ENCODE data around the gene MSH5. TPM values are rescaled to one million over a fixed set of nuclear protein-coding genes. Genes with fewer than 3 reads are reported as not detected.

MSH5 gene
- total RNA-seq, 2 experiments from 2014 or later: 104 to 218 TPM

- CTCF ChIA-PET (ENCODE audit: unreplicated experiment): no interaction called here
Measured at GRCh38 chr6:31744422-31744821, 4.6 kb downstream of the MSH5 start.

GRCh38 chr6:31749301-31750036, 9.7 kb downstream of the MSH5 start:
- CTCF ChIA-PET (ENCODE audit: unreplicated experiment): no interaction called here
- BruUV-seq (replicated peaks): TSS peak; percentile 34
- intact Hi-C loops (cut with micrococcal nuclease; ENCODE audit: unreplicated experiment): no loop called here

More at GRCh38 chr6:31744422-31744821, 4.6 kb downstream of the MSH5 start:
- Histone ChIP-seq H3K9me2 (ENCODE audit: insufficient read depth, low read length) (no peaks in the 10 kb centered on the region), H3K4me1 (ENCODE audit: insufficient read depth, low read length, poor library complexity, severe bottlenecking) (peaks cover 19% of the 10 kb centered on the region), H2AFZ (ENCODE audit: low read length) (no peak overlapping the region), H4K20me1 (ENCODE audit: insufficient read depth, low read length) (no peaks in the 10 kb centered on the region), H3K4me2 (ENCODE audit: low read length) (no peak overlapping the region), H3K79me2 (ENCODE audit: insufficient read depth, low read depth, low read length) (peaks cover 13% of the 10 kb centered on the region; the same call in 1 of the 2 replicates), H3K4me3 (ENCODE audit: low read depth, low read length, poor library complexity, severe bottlenecking) (no peak overlapping the region), H3K36me3 (ENCODE audit: insufficient read depth, low read length) (peaks cover 67% of the 10 kb centered on the region), H3K9me3 (ENCODE audit: low read length) (no peaks in the 10 kb centered on the region), H3K27ac (ENCODE audit: low read depth, low read length, poor library complexity, severe bottlenecking) (no peak overlapping the region)
- TF ChIP-seq EZH2phosphoT487 (IDR thresholded peaks at IDR 0.05; ENCODE audit: borderline replicate concordance, low read depth, low read length) (no peak), CTCF (conservative IDR thresholded peaks at IDR 0.05; ENCODE audit: low read length) (no peak)
- intact Hi-C loops (cut with micrococcal nuclease; ENCODE audit: unreplicated experiment): loop anchor here (5.0 kb wide), 1 partner anchor 43 kb away; no protein-coding TSS in a partner anchor
- no TSS peak for BruUV-seq (replicated peaks)
- DNase-seq (ENCODE audit: low spot score): no peak
- POLR2A ChIA-PET: no interaction called here

More at GRCh38 chr6:31749301-31750036, 9.7 kb downstream of the MSH5 start:
- H3K9me2 ChIP-seq (ENCODE audit: insufficient read depth, low read length): no peaks in the 10 kb centered on the region
- DNase-seq (ENCODE audit: low spot score): no peak
- H3K36me3 ChIP-seq (ENCODE audit: insufficient read depth, low read length): peaks cover 40% of the 10 kb centered on the region
- no peaks in the 10 kb centered on the region for H3K9me3 ChIP-seq (ENCODE audit: low read length)
- H3K4me3 ChIP-seq (ENCODE audit: low read depth, low read length, poor library complexity, severe bottlenecking): no peak overlapping the region
- H3K4me1 ChIP-seq (ENCODE audit: insufficient read depth, low read length, poor library complexity, severe bottlenecking): no peaks in the 10 kb centered on the region
- POLR2A ChIA-PET: interaction anchor here (0.7 to 1.3 kb wide), 3 partner anchors 8 to 11 kb away, joined by 3 to 4 read pairs (median 4); partner anchors contain the start of gene MSH5
- H4K20me1 ChIP-seq (ENCODE audit: insufficient read depth, low read length): no peaks in the 10 kb centered on the region
- TF ChIP-seq EZH2phosphoT487 (IDR thresholded peaks at IDR 0.05; ENCODE audit: borderline replicate concordance, low read depth, low read length) (no peak), CTCF (conservative IDR thresholded peaks at IDR 0.05; ENCODE audit: low read length) (no peak)
- H3K27ac ChIP-seq (ENCODE audit: low read depth, low read length, poor library complexity, severe bottlenecking): no peak overlapping the region
- no peaks in the 10 kb centered on the region for H3K79me2 ChIP-seq (ENCODE audit: insufficient read depth, low read depth, low read length)
- H2AFZ ChIP-seq (ENCODE audit: low read length): no peak overlapping the region
- no peak overlapping the region for H3K4me2 ChIP-seq (ENCODE audit: low read length)

All from OCI-LY7 (cell line).